Anterior cingulate cortex (tissue), 58 donors: ENCODE measurements around the gene ATP5PD.

Source experiments
- DNase-seq, 58 donors: peaks; one replicate each; lab custom pipeline; 2025; lab: John Stamatoyannopoulos, UW

Gene ATP5PD

GRCh38 chr17:75003070-75003956 lies 43.5 kb downstream of the ATP5PD start:
- no peak for DNase-seq

- no peak for DNase-seq
Measured at GRCh38 chr17:75001915-75002843, 44.6 kb downstream of the ATP5PD start.

- DNase-seq = no peak
Measured at GRCh38 chr17:74999523-74999922, 47.2 kb downstream of the ATP5PD start.

- no peak for DNase-seq
Measured at GRCh38 chr17:74998783-74999182, 48.0 kb downstream of the ATP5PD start.

- no peak for DNase-seq
Measured at GRCh38 chr17:74995847-74996246, 50.9 kb downstream of the ATP5PD start.

GRCh38 chr17:74994440-74994839 lies 52.3 kb downstream of the ATP5PD start:
- DNase-seq = no peak

GRCh38 chr17:74992223-74992622 lies 54.5 kb downstream of the ATP5PD start:
- DNase-seq = no peak

GRCh38 chr17:74990581-74991105 lies 56.1 kb downstream of the ATP5PD start:
- no peak for DNase-seq
